Duodenal mucosa (tissue), 2 donors: ENCODE measurements around the gene MYLK.

Experiments
- H3K27ac ChIP-seq: one replicate; pipeline ENCODE4 v1.7.0; 2013; ENCODE audit warnings: low read depth, low read length
- H3K27me3 ChIP-seq, 2 donors: one replicate each; pipeline ENCODE4 v1.7.0; 2013; ENCODE audit warnings: low read length in 2 of 2, control low read depth in 1 of 2; ENCODE audit not compliant: insufficient read depth in 2 of 2, control insufficient read depth in 1 of 2
- H3K36me3 ChIP-seq, 2 donors: one replicate each; pipeline ENCODE4 v1.7.0; 2013; ENCODE audit warnings: low read length in 2 of 2, control low read depth in 1 of 2; ENCODE audit not compliant: insufficient read depth in 2 of 2, control insufficient read depth in 1 of 2
- H3K4me1 ChIP-seq, 2 donors: one replicate each; pipeline ENCODE4 v1.7.0; 2013; ENCODE audit warnings: low read length in 2 of 2, control low read depth in 1 of 2; ENCODE audit not compliant: insufficient read depth in 2 of 2, control insufficient read depth in 1 of 2
- H3K4me3 ChIP-seq, 2 donors: one replicate each; pipeline ENCODE4 v1.7.0; 2013; ENCODE audit warnings: low read length in 2 of 2, low read depth in 1 of 2
- H3K9ac ChIP-seq, 2 donors: one replicate each; pipeline ENCODE4 v1.7.0; 2013; ENCODE audit warnings: low read length in 2 of 2, low read depth in 1 of 2
- H3K9me3 ChIP-seq, 2 donors: one replicate each; pipeline ENCODE4 v1.7.0; 2013; ENCODE audit warnings: low read length in 2 of 2, control low read depth in 1 of 2; ENCODE audit not compliant: control insufficient read depth in 1 of 2

MYLK gene

GRCh38 chr3:123759311-123759710, 124.8 kb downstream of the MYLK start:
- peaks cover 14 to 15% of the 10 kb centered on the region in 2 donors for H3K4me1 ChIP-seq

GRCh38 chr3:123758081-123758564, 126.0 kb downstream of the MYLK start:
- H3K9ac ChIP-seq, result no peak overlapping the region
- no peak overlapping the region for H3K27ac ChIP-seq
- no peaks in the 10 kb centered on the region for H3K9me3 ChIP-seq
- no peak overlapping the region for H3K4me3 ChIP-seq
- no peaks in the 10 kb centered on the region for H3K36me3 ChIP-seq
- H3K27me3 ChIP-seq, result no peaks in the 10 kb centered on the region
- H3K4me1 ChIP-seq, result peaks cover 14 to 16% of the 10 kb centered on the region in 2 donors

More at GRCh38 chr3:123759311-123759710, 124.8 kb downstream of the MYLK start:
- Histone ChIP-seq H3K27ac (no peak overlapping the region), H3K36me3 (no peaks in the 10 kb centered on the region), H3K9me3 (no peaks in the 10 kb centered on the region), H3K4me3 (no peak overlapping the region), H3K9ac (no peak overlapping the region), H3K27me3 (no peaks in the 10 kb centered on the region)

GRCh38 chr3:123757281-123757940, 126.7 kb downstream of the MYLK start:
- H3K9me3 ChIP-seq, result no peaks in the 10 kb centered on the region
- H3K9ac ChIP-seq, result no peak overlapping the region
- H3K27ac ChIP-seq, result no peak overlapping the region
- no peaks in the 10 kb centered on the region for H3K27me3 ChIP-seq
- H3K4me1 ChIP-seq, result peaks cover 17 to 23% of the 10 kb centered on the region in 2 donors
- no peaks in the 10 kb centered on the region for H3K36me3 ChIP-seq
- H3K4me3 ChIP-seq, result no peak overlapping the region

GRCh38 chr3:123755501-123755900, 128.6 kb downstream of the MYLK start:
- no peak overlapping the region for H3K27ac ChIP-seq
- no peak overlapping the region for H3K4me3 ChIP-seq
- H3K9ac ChIP-seq, result no peak overlapping the region
- no peaks in the 10 kb centered on the region for H3K27me3 ChIP-seq
- no peaks in the 10 kb centered on the region for H3K9me3 ChIP-seq
- H3K36me3 ChIP-seq, result no peaks in the 10 kb centered on the region
- peaks cover 17 to 27% of the 10 kb centered on the region in 2 donors for H3K4me1 ChIP-seq

- Histone ChIP-seq H3K9ac (no peak overlapping the region), H3K4me3 (no peak overlapping the region), H3K9me3 (no peaks in the 10 kb centered on the region), H3K27ac (no peak overlapping the region), H3K4me1 (peaks cover 17 to 27% of the 10 kb centered on the region in 2 donors), H3K27me3 (no peaks in the 10 kb centered on the region), H3K36me3 (no peaks in the 10 kb centered on the region)
These were observed 129.0 kb downstream of the MYLK start for GRCh38 chr3:123755085-123755484.

GRCh38 chr3:123753286-123753685, 130.8 kb downstream of the MYLK start:
- H3K9ac ChIP-seq, result no peak overlapping the region
- H3K9me3 ChIP-seq, result no peaks in the 10 kb centered on the region
- H3K27me3 ChIP-seq, result no peaks in the 10 kb centered on the region
- no peak overlapping the region for H3K27ac ChIP-seq
- peaks cover 17 to 27% of the 10 kb centered on the region in 2 donors for H3K4me1 ChIP-seq
- H3K4me3 ChIP-seq, result no peak overlapping the region
- no peaks in the 10 kb centered on the region for H3K36me3 ChIP-seq

- no peaks in the 10 kb centered on the region for H3K9me3 ChIP-seq
- no peak overlapping the region for H3K4me3 ChIP-seq
- H3K4me1 ChIP-seq, result peaks cover 17 to 27% of the 10 kb centered on the region in 2 donors
- no peaks in the 10 kb centered on the region for H3K36me3 ChIP-seq
- no peak overlapping the region for H3K27ac ChIP-seq
- no peaks in the 10 kb centered on the region for H3K27me3 ChIP-seq
- no peak overlapping the region for H3K9ac ChIP-seq
These were observed 131.9 kb downstream of the MYLK start for GRCh38 chr3:123752228-123752627.

GRCh38 chr3:123751433-123751832, 132.7 kb downstream of the MYLK start:
- Histone ChIP-seq H3K27ac (no peak overlapping the region), H3K4me1 (peaks cover 17 to 27% of the 10 kb centered on the region in 2 donors)

GRCh38 chr3:123750659-123751420, 133.3 kb downstream of the MYLK start:
- Histone ChIP-seq H3K27me3 (no peaks in the 10 kb centered on the region), H3K36me3 (no peaks in the 10 kb centered on the region), H3K27ac (no peak overlapping the region), H3K4me3 (no peak overlapping the region), H3K4me1 (peaks cover 14 to 25% of the 10 kb centered on the region in 2 donors), H3K9me3 (no peaks in the 10 kb centered on the region), H3K9ac (no peak overlapping the region)

More at GRCh38 chr3:123751433-123751832, 132.7 kb downstream of the MYLK start:
- no peak overlapping the region for H3K4me3 ChIP-seq
- H3K36me3 ChIP-seq, result no peaks in the 10 kb centered on the region
- H3K9me3 ChIP-seq, result no peaks in the 10 kb centered on the region
- H3K9ac ChIP-seq, result no peak overlapping the region
- no peaks in the 10 kb centered on the region for H3K27me3 ChIP-seq

- H3K36me3 ChIP-seq, result no peaks in the 10 kb centered on the region
- H3K27ac ChIP-seq, result no peak overlapping the region
- H3K27me3 ChIP-seq, result no peaks in the 10 kb centered on the region
- H3K4me1 ChIP-seq, result peaks cover 9 to 21% of the 10 kb centered on the region in 2 donors
- H3K4me3 ChIP-seq, result no peak overlapping the region
- H3K9me3 ChIP-seq, result no peaks in the 10 kb centered on the region
- H3K9ac ChIP-seq, result no peak overlapping the region
These were observed 133.9 kb downstream of the MYLK start for GRCh38 chr3:123750209-123750608.
